Cardiac fibroblast (primary cell): ENCODE results near the gene CNPY2.
A peak's percentile ranks its signal among the peaks of the same experiment; 100 is the strongest.
"Not testable (repeated sequence)": the region's sequence is repeated elsewhere in the genome, so short reads cannot be mapped to it uniquely, and the experiment has no call there.

Experiments
- DNase-seq, 2 donors: peaks; one replicate each; pipeline versions ENCODE4 v3.0.0 to v3.0.0-alpha.2; 2010; ENCODE audit warnings: low read depth in 2 of 2
- H3K4me3 ChIP-seq, 2 donors: replicated peaks in 1 of 2; 1 replicate in 1 of 2; 2 replicates in 1 of 2; pipeline ENCODE4 v1.5.1; 2011; ENCODE audit warnings: low read depth in 2 of 2, low read length in 2 of 2, mild to moderate bottlenecking in 2 of 2, moderate library complexity in 1 of 2
- CTCF ChIP-seq: IDR thresholded peaks from one replicate; pipeline ENCODE4 v1.5.1; 2011; ENCODE audit warnings: low read depth, mild to moderate bottlenecking, low read length, inconsistent platforms

Gene CNPY2

DNA sequence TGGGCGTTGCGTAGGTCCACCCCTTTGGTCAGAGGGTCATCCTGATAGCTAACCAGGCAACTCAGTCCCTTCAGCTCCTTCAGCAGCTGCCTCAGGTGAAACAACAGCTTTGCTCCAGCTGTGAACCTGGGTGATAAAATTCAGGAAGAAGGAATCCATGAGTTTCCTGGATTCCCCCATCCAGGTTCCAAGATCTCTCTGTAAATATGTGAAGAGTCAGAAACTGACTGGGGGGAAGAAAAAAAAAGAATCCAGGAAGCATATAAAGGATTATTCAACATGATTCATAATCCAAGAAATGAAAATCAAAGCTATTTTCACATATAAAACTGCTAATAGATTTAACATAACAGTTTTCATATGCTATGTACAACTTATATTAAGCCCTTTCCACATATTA, 35.5 kb upstream of the CNPY2 start:
- no peak for DNase-seq
- TF ChIP-seq CTCF: no peak
- H3K4me3 ChIP-seq: no peak overlapping the region

DNA sequence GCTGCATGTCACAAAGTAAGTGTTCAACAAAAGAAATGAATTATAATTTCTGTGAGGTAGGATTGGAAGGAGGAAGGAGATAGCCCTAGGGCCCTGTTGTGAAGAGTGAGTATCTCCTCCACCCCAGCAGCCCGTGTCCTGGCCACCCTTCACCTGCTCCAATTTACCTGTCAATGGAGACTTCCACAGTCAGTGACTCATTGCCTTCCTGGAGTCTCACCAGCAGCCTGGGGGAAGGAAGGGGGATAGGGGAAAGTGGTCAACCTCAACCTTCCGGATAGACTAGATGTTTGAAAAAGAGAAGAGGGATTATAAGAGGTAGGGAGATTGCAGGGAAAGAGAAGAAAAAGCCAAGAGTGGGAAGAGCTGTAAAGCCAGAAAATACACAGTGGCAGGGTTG, 34.9 kb upstream of the CNPY2 start:
- H3K4me3 ChIP-seq: no peak overlapping the region
- no peak for TF ChIP-seq CTCF
- DNase-seq: no peak

- no peak for DNase-seq
- H3K4me3 ChIP-seq: no peak overlapping the region
- no peak for TF ChIP-seq CTCF
Observed at GRCh38 chr12:56348776-56349175, 33.0 kb upstream of the CNPY2 start.

GRCh38 chr12:56347255-56347654, 31.5 kb upstream of the CNPY2 start:
- not testable (repeated sequence) for DNase-seq, H3K4me3 ChIP-seq

GRCh38 chr12:56346675-56347074, 30.9 kb upstream of the CNPY2 start:
- no peak overlapping the region for H3K4me3 ChIP-seq
- no peak for TF ChIP-seq CTCF
- DNase-seq: peak in 1 of 2 donors; percentile 10

DNA sequence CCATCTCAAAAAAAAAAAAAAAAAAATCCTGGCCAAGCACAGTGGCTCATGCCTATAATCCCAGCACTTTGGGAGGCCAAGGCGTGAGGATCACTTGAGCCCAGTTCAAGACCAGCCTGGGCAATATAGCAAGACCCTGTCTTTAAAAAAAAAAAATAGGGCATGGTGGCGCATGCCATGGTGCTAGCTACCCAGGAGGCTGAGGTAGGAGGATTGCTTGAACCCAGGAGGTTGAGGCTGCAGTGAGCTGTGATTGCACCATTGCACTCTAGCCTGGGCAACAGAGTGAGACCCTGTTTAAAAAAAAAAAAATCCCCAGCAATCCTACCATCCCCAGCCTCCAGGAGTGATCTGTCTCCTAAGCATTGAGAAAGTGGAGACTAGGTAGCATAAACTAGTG, 26.5 kb upstream of the CNPY2 start:
- H3K4me3 ChIP-seq, DNase-seq: not testable (repeated sequence)

DNA sequence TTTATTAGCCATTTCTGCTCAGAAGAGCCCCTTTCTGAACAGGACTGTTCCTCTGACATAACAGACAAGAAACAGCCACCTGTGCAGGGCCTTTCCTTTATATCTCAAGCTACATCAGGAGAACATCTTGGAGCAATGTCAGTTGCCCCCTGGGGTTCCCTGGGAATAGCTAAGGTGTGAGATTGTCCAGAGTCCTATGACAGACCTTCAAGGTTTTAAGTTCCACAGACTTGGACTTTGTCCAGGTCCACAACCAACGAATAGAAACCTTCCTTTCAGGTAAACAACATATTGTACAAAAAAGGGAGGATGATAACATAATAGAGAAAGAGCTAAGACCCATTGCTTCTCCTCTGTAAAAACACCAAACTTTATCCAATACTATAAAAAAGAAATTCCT, 25.8 kb upstream of the CNPY2 start:
- no peak for DNase-seq
- no peak overlapping the region for H3K4me3 ChIP-seq
- TF ChIP-seq CTCF: no peak

- no peak overlapping the region for H3K4me3 ChIP-seq
- no peak for TF ChIP-seq CTCF
- DNase-seq: no peak
Observed at GRCh38 chr12:56339158-56339422, 23.3 kb upstream of the CNPY2 start.
